Activated CD4-positive, alpha-beta memory T cell treated with anti-CD3 and anti-CD28 coated beads, Interleukin-2, amount 10 ng/mL, durations not matched to agents 7 days and 5 days (primary cell): ENCODE measurements around the gene S100B. TPM values are rescaled to one million over a fixed set of nuclear protein-coding genes. Genes with fewer than 3 reads are reported as not detected.
A peak's percentile ranks its signal among the peaks of the same experiment; 100 is the strongest.

ENCODE experiments used
- CTCF ChIA-PET: fragments of 350-600 bp; sonication (Branson Sonifier 250); formaldehyde crosslinking; loops from one replicate; lab custom pipeline; 2021; ENCODE audit warnings: antibody characterized with exemption, inconsistent platforms; lab: Charles Lee
- POLR2A ChIA-PET: fragments of 350-600 bp; sonication (Branson Sonifier 250); formaldehyde crosslinking; loops from one replicate; lab custom pipeline; 2021; ENCODE audit warnings: antibody characterized with exemption; lab: Charles Lee
- DNase-seq: peaks from one replicate; pipeline ENCODE4 v3.0.0-alpha.2; 2020
- H3K27ac Mint-ChIP-seq: one replicate; pipeline ENCODE4 v1.8.0; 2021; ENCODE audit warnings: mild to moderate bottlenecking, mixed read lengths
- H3K27me3 Mint-ChIP-seq: one replicate; pipeline ENCODE4 v1.8.0; 2021; ENCODE audit warnings: mixed read lengths
- H3K36me3 Mint-ChIP-seq: one replicate; pipeline ENCODE4 v1.8.0; 2021; ENCODE audit warnings: low read depth, mixed read lengths
- H3K4me1 Mint-ChIP-seq: one replicate; pipeline ENCODE4 v1.8.0; 2021; ENCODE audit warnings: mixed read lengths
- H3K4me3 Mint-ChIP-seq: one replicate; pipeline ENCODE4 v1.8.0; 2021; ENCODE audit warnings: mild to moderate bottlenecking, mixed read lengths
- H3K9me3 Mint-ChIP-seq: one replicate; pipeline ENCODE4 v1.8.0; 2021; ENCODE audit warnings: mixed read lengths
- total RNA-seq, 2 experiments: library from RNA; stranded (reverse); gene quantifications; one replicate each; pipeline ENCODE4 v1.2.3, GENCODE V29; 2021

The S100B gene
- total RNA-seq, 2 experiments from 2014 or later: not detected

DNA sequence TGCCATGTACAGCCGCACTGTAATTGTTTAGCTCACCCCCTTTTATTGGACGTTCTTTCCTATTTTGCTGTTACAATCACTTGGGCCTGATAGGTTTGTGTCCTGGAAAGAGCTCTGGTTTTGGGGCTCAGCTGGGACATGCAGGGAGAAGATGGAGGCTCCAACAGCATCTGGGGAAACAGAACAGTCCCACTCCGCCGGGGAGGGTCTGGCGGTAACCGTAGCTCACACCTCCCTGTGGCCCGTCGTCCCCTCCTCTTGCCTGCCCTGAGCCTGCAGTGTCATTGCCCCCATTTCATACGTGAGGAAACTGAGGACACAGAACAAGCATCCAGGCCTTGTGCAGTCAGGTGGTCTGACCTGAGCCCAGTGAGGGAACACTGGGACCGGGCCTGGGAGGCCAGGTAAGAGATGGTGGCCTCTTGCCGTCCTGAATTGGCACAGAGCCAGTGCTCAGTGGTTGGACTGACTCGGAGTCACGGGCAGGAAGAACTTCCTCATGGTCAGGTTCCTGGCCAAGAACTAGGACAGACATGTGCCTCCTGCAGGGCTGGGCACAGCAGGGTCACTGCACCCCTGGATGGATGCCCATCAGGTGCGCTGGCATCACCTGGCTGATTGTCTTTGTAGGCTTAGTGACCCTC lies 41.8 kb downstream of the S100B start:
- Mint-ChIP-seq H3K4me1 (peaks cover 43% of the 10 kb centered on the region), H3K27ac (no peak overlapping the region), H3K9me3 (no peaks in the 10 kb centered on the region)

GRCh38 chr21:46562472-46562871 lies 42.4 kb downstream of the S100B start:
- POLR2A ChIA-PET: interaction anchor here (0.9 to 2.4 kb wide), 4 partner anchors 10 to 73 kb away, joined by 3 to 10 read pairs (median 4); partner anchors contain the start of gene PRMT2
- no peaks in the 10 kb centered on the region for H3K27me3 Mint-ChIP-seq
- no peak overlapping the region for H3K27ac Mint-ChIP-seq
- peaks cover 39% of the 10 kb centered on the region for H3K4me1 Mint-ChIP-seq
- peaks cover 68% of the 10 kb centered on the region for H3K36me3 Mint-ChIP-seq
- peak; percentile 14 for DNase-seq
- no peak overlapping the region for H3K4me3 Mint-ChIP-seq
- CTCF ChIA-PET: no interaction called here
- no peaks in the 10 kb centered on the region for H3K9me3 Mint-ChIP-seq

More for the DNA sequence above, 41.8 kb downstream of the S100B start:
- CTCF ChIA-PET: no interaction called here
- Mint-ChIP-seq H3K36me3 (peaks cover 69% of the 10 kb centered on the region), H3K4me3 (no peak overlapping the region), H3K27me3 (no peaks in the 10 kb centered on the region)
- POLR2A ChIA-PET: interaction anchor here (0.9 to 2.4 kb wide), 4 partner anchors 11 to 72 kb away, joined by 3 to 10 read pairs (median 4); partner anchors contain the start of gene PRMT2
- no peak for DNase-seq

DNA sequence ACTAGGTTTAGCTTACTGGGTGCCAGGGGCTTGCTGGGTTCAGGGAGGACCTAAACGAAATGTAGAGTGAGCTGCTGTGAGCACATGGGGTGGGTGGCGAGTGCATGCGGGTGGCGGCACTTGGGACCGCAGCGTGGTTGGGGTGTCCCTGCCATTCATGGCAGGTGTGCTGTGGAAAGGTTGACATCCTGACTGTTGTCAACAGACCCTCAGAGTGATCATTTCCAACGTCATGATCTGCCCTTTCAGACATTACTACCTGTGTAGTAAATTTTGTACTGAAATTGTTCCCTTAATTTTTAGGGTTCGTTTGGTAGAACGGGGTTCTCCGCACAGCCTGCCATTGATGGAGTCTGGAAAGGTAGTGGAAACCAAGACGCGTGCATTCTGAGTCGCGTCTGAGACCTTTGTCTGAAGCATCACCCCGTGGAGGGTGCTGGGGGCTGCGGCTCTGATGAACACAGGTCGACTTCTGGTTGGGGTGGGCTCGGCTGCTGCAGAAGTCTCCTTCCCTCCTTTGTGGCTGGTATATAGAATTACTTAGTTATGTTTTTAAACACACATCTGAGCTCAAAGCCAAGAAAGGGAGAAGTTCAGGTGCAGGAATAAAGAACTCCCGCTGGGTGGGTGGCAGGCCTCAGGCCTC lies 43.3 kb downstream of the S100B start:
- H3K4me3 Mint-ChIP-seq: no peak overlapping the region
- peak overlapping the region; percentile 22 for H3K27ac Mint-ChIP-seq
- no peak for DNase-seq
- H3K9me3 Mint-ChIP-seq: no peaks in the 10 kb centered on the region
- ChIA-PET POLR2A (interaction anchor here (1.2 to 4.5 kb wide), 4 partner anchors 10 to 103 kb away, joined by 3 to 52 read pairs (median 20); partner anchors contain the start of genes DIP2A and PRMT2), CTCF (no interaction called here)
- H3K4me1 Mint-ChIP-seq: peaks cover 34% of the 10 kb centered on the region
- H3K36me3 Mint-ChIP-seq: peaks cover 69% of the 10 kb centered on the region
- H3K27me3 Mint-ChIP-seq: no peaks in the 10 kb centered on the region

GRCh38 chr21:46560568-46561444 lies 44.1 kb downstream of the S100B start:
- Mint-ChIP-seq H3K4me3 (no peak overlapping the region), H3K4me1 (peaks cover 33% of the 10 kb centered on the region), H3K27ac (peak overlapping the region; percentile 92), H3K9me3 (no peaks in the 10 kb centered on the region), H3K27me3 (no peaks in the 10 kb centered on the region), H3K36me3 (peaks cover 67% of the 10 kb centered on the region)
- peak; percentile 17 for DNase-seq
- ChIA-PET CTCF (interaction anchor here (1.1 to 1.6 kb wide), 2 partner anchors 10 to 79 kb away, joined by 3 to 4 read pairs; no protein-coding TSS in a partner anchor), POLR2A (interaction anchor here (0.8 to 4.5 kb wide), 6 partner anchors 9 to 103 kb away, joined by 3 to 52 read pairs (median 14); partner anchors contain the start of genes DIP2A and PRMT2)

GRCh38 chr21:46559291-46559983 lies 45.4 kb downstream of the S100B start:
- Mint-ChIP-seq H3K27ac (peak overlapping the region; percentile 92), H3K27me3 (no peaks in the 10 kb centered on the region), H3K4me3 (peak overlapping the region; percentile 52), H3K36me3 (peaks cover 65% of the 10 kb centered on the region), H3K9me3 (no peaks in the 10 kb centered on the region), H3K4me1 (peaks cover 33% of the 10 kb centered on the region)
- POLR2A ChIA-PET: interaction anchor here (0.9 to 4.5 kb wide), 10 partner anchors 8 to 237 kb away, joined by 3 to 52 read pairs (median 5); partner anchors contain the start of genes DIP2A and PRMT2
- CTCF ChIA-PET: interaction anchor here (0.8 to 1.9 kb wide), 9 partner anchors 8 to 416 kb away, joined by 3 to 6 read pairs (median 4); no protein-coding TSS in a partner anchor
- DNase-seq: peak; percentile 65

DNA sequence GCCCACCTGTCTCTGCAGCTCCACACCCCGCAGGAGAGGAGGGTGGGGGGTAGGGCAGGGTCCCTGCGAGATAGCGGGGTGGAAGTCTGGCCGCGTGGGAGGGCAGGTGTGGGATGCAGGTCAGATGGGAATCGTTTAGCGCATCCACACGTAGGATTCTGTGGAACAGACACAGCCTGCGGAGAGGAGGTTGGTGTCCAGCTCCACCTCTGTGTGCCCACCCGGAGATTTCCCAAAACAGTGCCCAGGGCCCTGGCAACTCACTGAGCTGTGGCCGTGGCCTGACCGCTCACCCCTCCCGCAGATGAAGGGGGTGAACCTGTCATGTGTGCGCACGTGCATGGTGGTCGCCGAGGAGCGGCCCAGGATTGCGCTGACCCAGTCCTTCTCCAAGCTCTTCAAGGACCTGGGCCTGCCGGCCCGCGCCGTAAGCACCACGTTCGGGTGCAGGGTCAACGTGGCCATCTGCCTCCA lies 46.9 kb downstream of the S100B start:
- no peaks in the 10 kb centered on the region for H3K27me3 Mint-ChIP-seq
- CTCF ChIA-PET: interaction anchor here (1.9 kb wide), 1 partner anchor 415 kb away, joined by 6 read pairs; no protein-coding TSS in a partner anchor
- H3K4me3 Mint-ChIP-seq: no peak overlapping the region
- H3K9me3 Mint-ChIP-seq: no peaks in the 10 kb centered on the region
- H3K27ac Mint-ChIP-seq: no peak overlapping the region
- peak; percentile 11 for DNase-seq
- H3K4me1 Mint-ChIP-seq: peaks cover 37% of the 10 kb centered on the region
- POLR2A ChIA-PET: interaction anchor here (1.1 to 4.5 kb wide), 3 partner anchors 62 to 100 kb away, joined by 3 to 52 read pairs (median 24); partner anchors contain the start of genes DIP2A and PRMT2
- peaks cover 64% of the 10 kb centered on the region for H3K36me3 Mint-ChIP-seq

DNA sequence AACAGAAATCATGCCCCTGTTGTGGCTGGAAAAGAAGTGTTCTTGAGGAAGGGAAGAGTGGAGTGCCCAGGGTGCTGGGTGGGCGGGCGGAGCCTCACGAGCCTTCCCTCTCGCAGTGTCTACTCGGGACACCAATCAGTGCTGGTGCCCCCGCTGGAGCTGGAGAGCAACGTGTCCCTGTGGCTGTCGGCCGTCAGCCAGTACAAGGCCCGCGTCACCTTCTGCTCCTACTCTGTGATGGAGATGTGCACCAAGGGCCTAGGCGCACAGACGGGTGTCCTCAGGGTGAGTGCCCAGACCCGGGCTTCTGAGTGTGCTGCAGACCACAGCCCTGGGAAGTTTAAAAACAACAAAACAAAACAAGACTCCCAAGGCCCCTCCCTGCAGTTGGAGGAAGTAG lies 47.4 kb downstream of the S100B start:
- H3K9me3 Mint-ChIP-seq: no peaks in the 10 kb centered on the region
- DNase-seq: no peak
- H3K4me3 Mint-ChIP-seq: no peak overlapping the region
- H3K27ac Mint-ChIP-seq: no peak overlapping the region
- CTCF ChIA-PET: no interaction called here
- H3K4me1 Mint-ChIP-seq: peaks cover 41% of the 10 kb centered on the region
- POLR2A ChIA-PET: interaction anchor here (4.1 to 4.5 kb wide), 2 partner anchors 79 to 99 kb away, joined by 24 to 52 read pairs; partner anchors contain the start of genes DIP2A and PRMT2
- peaks cover 61% of the 10 kb centered on the region for H3K36me3 Mint-ChIP-seq
- H3K27me3 Mint-ChIP-seq: no peaks in the 10 kb centered on the region

- peaks cover 47% of the 10 kb centered on the region for H3K4me1 Mint-ChIP-seq
- ChIA-PET POLR2A (interaction anchor here (4.5 kb wide), 1 partner anchor 99 kb away, joined by 24 read pairs; the partner anchor contains the start of gene DIP2A), CTCF (no interaction called here)
- H3K27ac Mint-ChIP-seq: no peak overlapping the region
- peaks cover 56% of the 10 kb centered on the region for H3K36me3 Mint-ChIP-seq
- no peak for DNase-seq
- H3K27me3 Mint-ChIP-seq: no peaks in the 10 kb centered on the region
- H3K4me3 Mint-ChIP-seq: no peak overlapping the region
- H3K9me3 Mint-ChIP-seq: no peaks in the 10 kb centered on the region
These were observed 48.1 kb downstream of the S100B start for GRCh38 chr21:46556802-46557201.

DNA sequence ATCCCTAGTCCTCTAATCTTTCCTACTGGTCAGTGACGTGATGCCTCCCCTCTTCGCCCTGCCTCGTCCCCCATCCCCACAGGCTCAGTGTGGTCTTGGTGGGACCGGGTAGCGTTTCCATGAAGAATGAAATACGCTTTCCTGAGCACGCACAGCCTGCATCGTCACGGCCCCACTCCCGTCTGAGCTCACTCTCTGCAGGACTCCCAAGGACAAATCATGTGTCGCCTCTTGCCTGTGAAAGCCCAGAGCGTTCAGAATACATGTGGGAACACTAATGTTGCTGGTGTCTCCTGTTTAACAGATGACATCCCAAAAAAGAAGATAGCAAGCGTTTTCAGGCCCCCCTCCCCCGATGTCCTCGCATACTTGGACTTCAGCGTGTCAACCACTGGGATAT lies 49.2 kb downstream of the S100B start:
- POLR2A ChIA-PET: no interaction called here
- Mint-ChIP-seq H3K4me3 (no peak overlapping the region), H3K4me1 (peaks cover 49% of the 10 kb centered on the region), H3K27me3 (no peaks in the 10 kb centered on the region), H3K9me3 (no peaks in the 10 kb centered on the region), H3K27ac (no peak overlapping the region), H3K36me3 (peaks cover 50% of the 10 kb centered on the region)
- no peak for DNase-seq
- CTCF ChIA-PET: no interaction called here

GRCh38 chr21:46555225-46555617 lies 49.7 kb downstream of the S100B start:
- peaks cover 49% of the 10 kb centered on the region for H3K4me1 Mint-ChIP-seq
- no peaks in the 10 kb centered on the region for H3K9me3 Mint-ChIP-seq
- H3K36me3 Mint-ChIP-seq: peaks cover 50% of the 10 kb centered on the region
- H3K27me3 Mint-ChIP-seq: no peaks in the 10 kb centered on the region
- no peak overlapping the region for H3K27ac Mint-ChIP-seq
- no peak overlapping the region for H3K4me3 Mint-ChIP-seq
- ChIA-PET POLR2A (no interaction called here), CTCF (no interaction called here)
- DNase-seq: no peak

GRCh38 chr21:46554431-46555224 lies 50.3 kb downstream of the S100B start:
- Mint-ChIP-seq H3K27me3 (no peaks in the 10 kb centered on the region), H3K9me3 (no peaks in the 10 kb centered on the region), H3K27ac (no peak overlapping the region), H3K4me3 (no peak overlapping the region), H3K36me3 (peaks cover 47% of the 10 kb centered on the region), H3K4me1 (peaks cover 48% of the 10 kb centered on the region)
- no peak for DNase-seq
- ChIA-PET CTCF (no interaction called here), POLR2A (no interaction called here)
